Neuronal stem cell (in vitro differentiated cells): ENCODE measurements around the gene KIAA0586.

ENCODE experiments used
- DNase-seq: peaks from one replicate; pipeline ENCODE4 v3.0.0-alpha.2; 2013; ENCODE audit warnings: low spot score
- H2AFZ ChIP-seq: one replicate; pipeline ENCODE4 v1.6.1; 2013; ENCODE audit warnings: mild to moderate bottlenecking, low read length, inconsistent platforms
- H2AK5ac ChIP-seq: 2 replicates; pipeline ENCODE4 v1.6.1; 2013; ENCODE audit warnings: low read depth, mild to moderate bottlenecking, inconsistent platforms, low read length, moderate library complexity, mixed read lengths
- H2BK120ac ChIP-seq: 2 replicates; pipeline ENCODE4 v1.6.1; 2013; ENCODE audit warnings: low read depth, mild to moderate bottlenecking, inconsistent platforms, low read length, moderate library complexity, mixed read lengths
- H2BK12ac ChIP-seq: one replicate; pipeline ENCODE4 v1.6.1; 2013; ENCODE audit warnings: low read length, inconsistent platforms
- H2BK15ac ChIP-seq: 2 replicates; pipeline ENCODE4 v1.6.1; 2013; ENCODE audit warnings: mild to moderate bottlenecking, low read length, inconsistent platforms, mixed read lengths
- H2BK5ac ChIP-seq: one replicate; pipeline ENCODE4 v1.6.1; 2013; ENCODE audit warnings: inconsistent platforms, mild to moderate bottlenecking, low read length, moderate library complexity
- H3K14ac ChIP-seq: one replicate; pipeline ENCODE4 v1.6.1; 2013; ENCODE audit warnings: low read length, inconsistent platforms
- H3K18ac ChIP-seq: 2 replicates; pipeline ENCODE4 v1.6.1; 2013; ENCODE audit warnings: low read length, inconsistent platforms
- H3K23ac ChIP-seq: 2 replicates; pipeline ENCODE4 v1.6.1; 2013; ENCODE audit warnings: low read depth, mild to moderate bottlenecking, mixed read lengths, low read length, inconsistent platforms; ENCODE audit not compliant: poor library complexity
- H3K27ac ChIP-seq: replicated peaks from 3 replicates; pipeline ENCODE4 v1.5.1; 2013; ENCODE audit warnings: low read length, inconsistent platforms
- H3K27me3 ChIP-seq, 3 experiments: 2 replicates each; pipeline ENCODE4 v1.6.1; 2013; ENCODE audit warnings: low read length in 3 of 3, mild to moderate bottlenecking in 2 of 3, inconsistent platforms in 1 of 3, low read depth in 1 of 3, mixed read lengths in 1 of 3, moderate library complexity in 1 of 3; ENCODE audit not compliant: control insufficient read depth in 3 of 3, insufficient read depth in 3 of 3
- H3K36me3 ChIP-seq, 2 donors: replicated peaks in 1 of 2; 2 replicates each; pipeline ENCODE4 v1.6.1; 2013; ENCODE audit warnings: low read length in 2 of 2; ENCODE audit not compliant: control insufficient read depth in 2 of 2, insufficient read depth in 2 of 2
- H3K4ac ChIP-seq: 2 replicates; pipeline ENCODE4 v1.6.1; 2013; ENCODE audit warnings: inconsistent platforms, mild to moderate bottlenecking, low read length, moderate library complexity
- H3K4me1 ChIP-seq, 2 donors: 1 replicate in 1 of 2; 2 replicates in 1 of 2; pipeline ENCODE4 v1.6.1; 2013; ENCODE audit warnings: low read length in 2 of 2, low read depth in 1 of 2; ENCODE audit not compliant: control insufficient read depth in 2 of 2, insufficient read depth in 1 of 2
- H3K4me2 ChIP-seq: one replicate; pipeline ENCODE4 v1.6.1; 2013; ENCODE audit warnings: mild to moderate bottlenecking, low read length, inconsistent platforms; ENCODE audit not compliant: insufficient read depth, poor library complexity, severe bottlenecking
- H3K4me3 ChIP-seq, 2 donors: 2 replicates each; pipeline ENCODE4 v1.5.1; 2013; ENCODE audit warnings: low read length in 2 of 2, mild to moderate bottlenecking in 2 of 2, inconsistent platforms in 1 of 2, moderate library complexity in 1 of 2
- H3K79me1 ChIP-seq: one replicate; pipeline ENCODE4 v1.6.1; 2013; ENCODE audit warnings: low read depth, mild to moderate bottlenecking, inconsistent platforms, low read length, moderate library complexity
- H3K9ac ChIP-seq: one replicate; pipeline ENCODE4 v1.6.1; 2013; ENCODE audit warnings: mild to moderate bottlenecking, low read depth, low read length, inconsistent platforms; ENCODE audit not compliant: poor library complexity
- H3K9me3 ChIP-seq, 2 donors: replicated peaks in 1 of 2; 2 replicates each; pipeline versions ENCODE3 to v1.6.1; 2013; ENCODE audit warnings: low read length in 2 of 2, mild to moderate bottlenecking in 2 of 2, inconsistent platforms in 1 of 2, low read depth in 1 of 2, mixed read lengths in 1 of 2, moderate library complexity in 1 of 2; ENCODE audit not compliant: control insufficient read depth in 2 of 2, insufficient read depth in 1 of 2
- H4K8ac ChIP-seq: one replicate; pipeline ENCODE4 v1.6.1; 2013; ENCODE audit warnings: low read depth, mild to moderate bottlenecking, inconsistent platforms, low read length, moderate library complexity
- H4K91ac ChIP-seq: one replicate; pipeline ENCODE4 v1.6.1; 2013; ENCODE audit warnings: low read length, low read depth, mild to moderate bottlenecking, inconsistent platforms; ENCODE audit not compliant: poor library complexity
- WGBS, 2 donors: extraction: QIAGEN DNeasy Blood & Tissue Kit; methylation state at CpG; one replicate each; pipeline ENCODE4 v1.1.7; 2013; ENCODE audit warnings: missing lambda C conversion rate in 2 of 2, mixed read lengths in 1 of 2; ENCODE audit not compliant: insufficient read length in 2 of 2, insufficient replicate concordance in 1 of 2; ENCODE audit errors: extremely low coverage in 2 of 2; 5-methylcytosine and 5-hydroxymethylcytosine counted together

KIAA0586 gene

GRCh38 chr14:58401587-58401986 lies 25.9 kb upstream of the KIAA0586 start:
- DNase-seq: no peak
- H3K27me3 ChIP-seq: peaks cover 0 to 2% (median 0%) of the 10 kb centered on the region in 3 experiments
- no peak overlapping the region for H4K8ac ChIP-seq
- H2AK5ac ChIP-seq: no peak overlapping the region
- H2BK120ac ChIP-seq: no peak overlapping the region
- no peaks in the 10 kb centered on the region for H3K9me3 ChIP-seq
- no peak overlapping the region for H2BK5ac ChIP-seq
- H3K79me1 ChIP-seq: no peaks in the 10 kb centered on the region
- peaks cover 0 to 13% of the 10 kb centered on the region in 2 donors for H3K36me3 ChIP-seq
- H3K9ac ChIP-seq: no peak overlapping the region
- H2BK12ac ChIP-seq: no peak overlapping the region
- H3K4ac ChIP-seq: no peak overlapping the region
- H4K91ac ChIP-seq: no peak overlapping the region
- H3K23ac ChIP-seq: no peak overlapping the region
- no peaks in the 10 kb centered on the region for H3K4me1 ChIP-seq
- no peak overlapping the region for H3K14ac ChIP-seq
- no peak overlapping the region for H2AFZ ChIP-seq
- WGBS, 2 donors: no CpG with 5 or more reads among the region's 3 CpGs
- H3K4me3 ChIP-seq: no peak overlapping the region
- H3K18ac ChIP-seq: no peak overlapping the region
- no peak overlapping the region for H3K27ac ChIP-seq
- H2BK15ac ChIP-seq: no peak overlapping the region
- H3K4me2 ChIP-seq: no peak overlapping the region

DNA sequence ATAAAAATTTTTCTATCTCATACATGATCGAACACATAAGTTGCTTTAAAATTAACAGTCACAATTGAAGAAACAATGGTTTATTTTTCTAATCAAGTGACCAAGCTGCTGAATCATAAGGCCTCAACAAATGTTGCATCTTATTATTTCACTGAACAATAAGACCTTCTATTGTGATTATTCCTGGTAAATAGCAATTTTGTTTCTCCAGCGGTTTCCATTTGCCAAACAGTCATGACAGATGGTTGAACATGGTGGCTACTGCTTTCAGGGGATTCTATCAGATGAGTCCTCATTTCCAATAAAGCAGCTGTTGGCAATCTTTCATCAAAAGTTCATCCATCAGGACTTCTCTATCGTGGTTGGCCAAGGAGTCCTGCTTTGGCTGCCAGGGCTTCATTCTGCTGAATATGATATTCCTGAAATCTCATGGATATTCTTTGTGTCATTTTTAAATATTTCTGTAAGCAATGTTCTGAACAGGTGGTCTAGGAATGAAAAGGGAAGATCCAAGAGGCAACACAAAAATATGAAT lies 18.8 kb upstream of the KIAA0586 start:
- Histone ChIP-seq H3K79me1 (no peaks in the 10 kb centered on the region), H3K27me3 (no peaks in the 10 kb centered on the region), H3K14ac (no peak overlapping the region), H3K4ac (no peak overlapping the region), H2BK15ac (no peak overlapping the region), H3K9ac (no peak overlapping the region), H3K36me3 (peaks cover 8 to 66% of the 10 kb centered on the region in 2 donors), H3K4me3 (no peak overlapping the region), H4K8ac (no peak overlapping the region), H4K91ac (no peak overlapping the region), H3K9me3 (no peaks in the 10 kb centered on the region), H2AK5ac (no peak overlapping the region), H2AFZ (no peak overlapping the region), H2BK12ac (no peak overlapping the region), H3K23ac (no peak overlapping the region), H3K27ac (no peak overlapping the region), H3K18ac (no peak overlapping the region), H3K4me2 (no peak overlapping the region), H2BK5ac (no peak overlapping the region), H2BK120ac (no peak overlapping the region), H3K4me1 (no peaks in the 10 kb centered on the region)
- no CpG with 5 or more reads among the region's 3 CpGs for WGBS, 2 donors
- no peak for DNase-seq

GRCh38 chr14:58414845-58415244 lies 12.7 kb upstream of the KIAA0586 start:
- H3K36me3 ChIP-seq: peaks cover 18 to 88% of the 10 kb centered on the region in 2 donors
- WGBS, 2 donors: no CpG with 5 or more reads among the region's 1 CpG

GRCh38 chr14:58415636-58416547 lies 11.6 kb upstream of the KIAA0586 start:
- H3K23ac ChIP-seq: no peak overlapping the region
- H3K36me3 ChIP-seq: peaks cover 12 to 87% of the 10 kb centered on the region in 2 donors
- no peak overlapping the region for H3K4me3 ChIP-seq
- H3K27ac ChIP-seq: no peak overlapping the region
- no CpG with 5 or more reads among the region's 10 CpGs for WGBS, 2 donors
- no peak overlapping the region for H2AK5ac ChIP-seq
- DNase-seq: no peak
- H3K4ac ChIP-seq: no peak overlapping the region
- no peak overlapping the region for H3K18ac ChIP-seq
- no peaks in the 10 kb centered on the region for H3K27me3 ChIP-seq
- no peak overlapping the region for H2BK5ac ChIP-seq
- no peak overlapping the region for H4K8ac ChIP-seq
- H2BK15ac ChIP-seq: no peak overlapping the region
- H2BK120ac ChIP-seq: no peak overlapping the region
- H3K4me1 ChIP-seq: peaks cover 0 to 2% of the 10 kb centered on the region in 2 donors
- H3K79me1 ChIP-seq: no peaks in the 10 kb centered on the region
- H3K14ac ChIP-seq: no peak overlapping the region
- H3K9me3 ChIP-seq: peaks cover 3 to 16% of the 10 kb centered on the region in 2 donors
- no peak overlapping the region for H3K9ac ChIP-seq
- H2AFZ ChIP-seq: no peak overlapping the region
- H4K91ac ChIP-seq: no peak overlapping the region
- no peak overlapping the region for H3K4me2 ChIP-seq
- H2BK12ac ChIP-seq: no peak overlapping the region

More at GRCh38 chr14:58414845-58415244, 12.7 kb upstream of the KIAA0586 start:
- no peak overlapping the region for H2AK5ac ChIP-seq
- H3K4ac ChIP-seq: no peak overlapping the region
- H3K27ac ChIP-seq: no peak overlapping the region
- H3K4me3 ChIP-seq: no peak overlapping the region
- no peaks in the 10 kb centered on the region for H3K27me3 ChIP-seq
- H4K8ac ChIP-seq: no peak overlapping the region
- no peak overlapping the region for H2BK12ac ChIP-seq
- H2BK120ac ChIP-seq: no peak overlapping the region
- no peak overlapping the region for H3K18ac ChIP-seq
- no peak overlapping the region for H2BK5ac ChIP-seq
- H3K23ac ChIP-seq: no peak overlapping the region
- H3K14ac ChIP-seq: no peak overlapping the region
- no peak overlapping the region for H2BK15ac ChIP-seq
- no peak overlapping the region for H4K91ac ChIP-seq
- H3K4me1 ChIP-seq: peaks cover 0 to 2% of the 10 kb centered on the region in 2 donors
- no peak overlapping the region for H2AFZ ChIP-seq
- no peak overlapping the region for H3K4me2 ChIP-seq
- no peak overlapping the region for H3K9ac ChIP-seq
- no peaks in the 10 kb centered on the region for H3K79me1 ChIP-seq
- DNase-seq: no peak
- peaks cover 3 to 16% of the 10 kb centered on the region in 2 donors for H3K9me3 ChIP-seq
